GM12878 (cell line): ENCODE data around the gene AJM1. TPM values are rescaled to one million over a fixed set of nuclear protein-coding genes. Genes with fewer than 3 reads are reported as not detected.

Experiments
- ATAC-seq: fragments of 200-7000 bp; cut with Tn5 transposase; 3 replicates; pipeline ENCODE4 v1.9.1; 2020; ENCODE audit warnings: mild to moderate bottlenecking, moderate library complexity
- BruUV-seq: library from RNA; stranded (reverse); fragments of 400-500 nt; replicated peaks from 2 replicates; lab custom pipeline; 2021; lab: Mats Ljungman, UMichigan
- CTCF ChIA-PET: fragments of 300-600 bp; sonication (Branson Sonifier 250); formaldehyde crosslinking; extraction: SDS; loops from one replicate; lab custom pipeline; 2021; ENCODE audit warnings: inconsistent platforms; lab: Yijun Ruan, JAX
- POLR2A ChIA-PET: fragments of 350-600 bp; formaldehyde crosslinking; extraction: SDS; loops from one replicate; lab custom pipeline; 2021; ENCODE audit warnings: inconsistent platforms; lab: Charles Lee
- RAD21 ChIA-PET: fragments of 300-600 bp; sonication (Branson Sonifier 250); formaldehyde crosslinking; loops from one replicate; lab custom pipeline; 2023; ENCODE audit warnings: antibody characterized with exemption; ENCODE audit not compliant: unreplicated experiment; lab: Charles Lee
- SMC1A ChIA-PET: fragments of 300-600 bp; sonication (Branson Sonifier 250); formaldehyde crosslinking; loops from one replicate; lab custom pipeline; 2023; ENCODE audit not compliant: unreplicated experiment, uncharacterized antibody; lab: Charles Lee
- DNase-seq: peaks from one replicate; pipeline ENCODE4 v3.0.0-alpha.2; 2011; ENCODE audit warnings: low read depth, low spot score
- FAIRE-seq: peaks from 3 replicates; lab custom pipeline; 2011; peaks lifted over from hg19 to GRCh38; lab: Jason Lieb, UNC
- H2AFZ ChIP-seq: 2 replicates; pipeline ENCODE4 v1.6.0; 2011; ENCODE audit warnings: low read depth, low read length, control low read depth; ENCODE audit not compliant: control insufficient read depth
- H3K27ac ChIP-seq: 2 replicates; pipeline ENCODE4 v1.5.1; 2011; ENCODE audit warnings: control low read depth; ENCODE audit not compliant: control insufficient read depth, insufficient read depth
- H3K27me3 ChIP-seq, 2 experiments: replicated peaks in 1 of 2; 2 replicates each; pipeline versions ENCODE4 v1.6.0 to v1.6.1; 2011; ENCODE audit warnings: low read length in 1 of 2; ENCODE audit not compliant: control insufficient read depth in 2 of 2, insufficient read depth in 2 of 2
- H3K36me3 ChIP-seq, 2 experiments: 2 replicates each; pipeline ENCODE4 v1.5.1; 2011; ENCODE audit warnings: low read length in 1 of 2; ENCODE audit not compliant: control insufficient read depth in 2 of 2, insufficient read depth in 2 of 2
- H3K4me1 ChIP-seq: 2 replicates; pipeline ENCODE4 v1.6.1; 2011; ENCODE audit warnings: mild to moderate bottlenecking, low read length, moderate library complexity, mixed read lengths; ENCODE audit not compliant: control insufficient read depth, insufficient read depth
- H3K4me2 ChIP-seq: 2 replicates; pipeline ENCODE4 v1.6.0; 2011; ENCODE audit warnings: control low read depth; ENCODE audit not compliant: control insufficient read depth, insufficient read depth
- H3K4me3 ChIP-seq: fragments of 200-600 bp; sonication (generic); 2 replicates; pipeline ENCODE4 v1.5.1; 2016
- H3K79me2 ChIP-seq: 2 replicates; pipeline ENCODE4 v1.6.0; 2011; ENCODE audit warnings: low read length; ENCODE audit not compliant: control insufficient read depth, insufficient read depth
- H3K9ac ChIP-seq: 2 replicates; pipeline ENCODE4 v1.8.0; 2011; ENCODE audit warnings: low read length, control low read depth, mixed read lengths; ENCODE audit not compliant: control insufficient read depth, insufficient read depth
- H3K9me3 ChIP-seq: replicated peaks from 3 replicates; pipeline ENCODE4 v1.5.1; 2011; ENCODE audit warnings: mild to moderate bottlenecking, low read length; ENCODE audit not compliant: control insufficient read depth, insufficient read depth
- H4K20me1 ChIP-seq: 2 replicates; pipeline ENCODE4 v1.6.0; 2011; ENCODE audit not compliant: control insufficient read depth, insufficient read depth
- HCFC1 ChIP-seq: fragments of 150-350 bp; IDR thresholded peaks from 2 replicates; pipeline ENCODE4 v1.6.1; 2014; ENCODE audit warnings: low read length
- MLLT1 ChIP-seq: fragments of 450-650 bp; IDR thresholded peaks from 2 replicates; pipeline ENCODE4 v1.6.1; 2016; ENCODE audit warnings: mild to moderate bottlenecking
- POLR2AphosphoS5 ChIP-seq: IDR thresholded peaks from 2 replicates; pipeline ENCODE4 v1.6.1; 2011; ENCODE audit warnings: mild to moderate bottlenecking, low read length, inconsistent platforms
- WGBS: methylation state at CpG from one replicate; pipeline ENCODE4 v1.1.6; 2016; ENCODE audit warnings: low lambda C conversion rate; ENCODE audit not compliant: insufficient replicate concordance, insufficient coverage; ENCODE audit errors: missing lambda C conversion rate; 5-methylcytosine and 5-hydroxymethylcytosine counted together
- in situ Hi-C: fragments of 300-500 bp; cut with MboI; formaldehyde crosslinking; loops from 9 replicates; pipeline ENCODE4 v1.14.3; 2018; ENCODE audit warnings: mixed read lengths
- intact Hi-C: fragments of 100-400 bp; cut with micrococcal nuclease; formaldehyde crosslinking; loops from one replicate; pipeline ENCODE4 v1.14.2; 2022; ENCODE audit not compliant: unreplicated experiment
- polyA plus RNA-seq, 11 experiments: library from polyadenylated mRNA; depleted of rRNA in 4 of 11; unstranded in 6 of 11; stranded (reverse) in 5 of 11; fragments of >200 nt; fragmentation: Nextera tagmentation in 4 of 11; fragmentation: Illumina TruSeq in 1 of 11; extraction: Ambion mirVana in 4 of 11; extraction: Trizol in 1 of 11; gene quantifications; 1 replicate in 1 of 11; 2 replicates in 10 of 11; pipeline versions ENCODE4 v1.2.1 to v1.2.3, GENCODE V29; 2011 to 2016; ENCODE audit warnings: inconsistent platforms in 2 of 11, missing spikeins in 2 of 11, low read depth in 1 of 11
- total RNA-seq, 4 experiments: library from RNA; depleted of rRNA in 3 of 4; stranded (reverse); fragments of >200 nt in 3 of 4; fragmentation: Illumina TruSeq in 1 of 4; extraction: Trizol in 1 of 4; gene quantifications; 2 replicates each; pipeline versions ENCODE4 v1.2.1 to v1.2.3, GENCODE V29; 2013 to 2021
- TF ChIP-seq, protein P1 (sequence below): IDR thresholded peaks from 2 replicates; pipeline ENCODE4 v1.6.1; 2012; ENCODE audit warnings: mild to moderate bottlenecking, low read depth, low read length
- TF ChIP-seq, protein P2 (sequence below): fragments of 450-650 bp; IDR thresholded peaks from 2 replicates; pipeline ENCODE4 v1.6.1; 2016; ENCODE audit warnings: mild to moderate bottlenecking, moderate library complexity, borderline replicate concordance

The AJM1 gene
- total and polyA plus RNA-seq, 10 of the 15 experiments (the other 5 are each of a cell fraction or from before 2014, with no cell fraction given) = 0.06 to 2.5 (median 1.0) TPM; not detected in 2

DNA sequence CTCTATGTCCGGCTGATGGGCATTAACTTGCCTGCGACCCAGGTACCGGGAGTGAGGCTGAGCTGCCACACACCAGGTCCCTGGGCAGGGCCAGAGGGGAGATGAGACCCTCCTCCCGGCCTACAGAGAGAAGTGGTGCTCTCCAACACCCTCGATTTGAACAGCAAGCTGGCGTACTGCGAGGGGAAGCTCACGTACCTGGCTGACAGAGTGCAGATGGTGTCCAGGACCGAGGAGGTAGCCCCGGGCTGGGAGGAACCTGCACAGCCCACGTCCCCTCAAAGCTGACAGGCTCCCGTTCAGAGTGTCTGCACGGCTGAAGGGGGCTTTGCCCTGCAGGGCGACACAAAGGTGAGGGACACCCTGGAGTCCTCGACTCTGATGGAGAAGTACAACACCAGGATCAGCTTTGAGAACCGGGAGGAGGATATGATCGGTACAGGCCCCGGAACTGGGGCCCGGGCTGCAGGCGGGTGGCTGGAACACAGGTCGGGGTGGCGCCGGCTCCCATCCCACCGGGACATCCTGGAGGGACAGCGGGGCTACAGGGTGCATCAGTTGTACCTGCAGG lies 35.6 kb upstream of the AJM1 start:
- H3K9me3 ChIP-seq = no peaks in the 10 kb centered on the region
- CTCF ChIA-PET = interaction anchor here (1.1 to 4.4 kb wide), 9 partner anchors 13 to 387 kb away, joined by 3 to 15 read pairs (median 5); partner anchors contain the start of genes AJM1 and TMEM141
- in situ Hi-C loops = no loop called here
- FAIRE-seq (no peak), DNase-seq (no peak), ATAC-seq (no peak)
- peak overlapping the region; percentile 32 for H3K4me2 ChIP-seq
- POLR2A ChIA-PET = interaction anchor here (0.5 to 1.2 kb wide), 7 partner anchors 9 to 344 kb away, joined by 3 to 7 read pairs (median 4); no protein-coding TSS in a partner anchor
- no peaks in the 10 kb centered on the region for H4K20me1 ChIP-seq
- TF ChIP-seq, protein P1, sequence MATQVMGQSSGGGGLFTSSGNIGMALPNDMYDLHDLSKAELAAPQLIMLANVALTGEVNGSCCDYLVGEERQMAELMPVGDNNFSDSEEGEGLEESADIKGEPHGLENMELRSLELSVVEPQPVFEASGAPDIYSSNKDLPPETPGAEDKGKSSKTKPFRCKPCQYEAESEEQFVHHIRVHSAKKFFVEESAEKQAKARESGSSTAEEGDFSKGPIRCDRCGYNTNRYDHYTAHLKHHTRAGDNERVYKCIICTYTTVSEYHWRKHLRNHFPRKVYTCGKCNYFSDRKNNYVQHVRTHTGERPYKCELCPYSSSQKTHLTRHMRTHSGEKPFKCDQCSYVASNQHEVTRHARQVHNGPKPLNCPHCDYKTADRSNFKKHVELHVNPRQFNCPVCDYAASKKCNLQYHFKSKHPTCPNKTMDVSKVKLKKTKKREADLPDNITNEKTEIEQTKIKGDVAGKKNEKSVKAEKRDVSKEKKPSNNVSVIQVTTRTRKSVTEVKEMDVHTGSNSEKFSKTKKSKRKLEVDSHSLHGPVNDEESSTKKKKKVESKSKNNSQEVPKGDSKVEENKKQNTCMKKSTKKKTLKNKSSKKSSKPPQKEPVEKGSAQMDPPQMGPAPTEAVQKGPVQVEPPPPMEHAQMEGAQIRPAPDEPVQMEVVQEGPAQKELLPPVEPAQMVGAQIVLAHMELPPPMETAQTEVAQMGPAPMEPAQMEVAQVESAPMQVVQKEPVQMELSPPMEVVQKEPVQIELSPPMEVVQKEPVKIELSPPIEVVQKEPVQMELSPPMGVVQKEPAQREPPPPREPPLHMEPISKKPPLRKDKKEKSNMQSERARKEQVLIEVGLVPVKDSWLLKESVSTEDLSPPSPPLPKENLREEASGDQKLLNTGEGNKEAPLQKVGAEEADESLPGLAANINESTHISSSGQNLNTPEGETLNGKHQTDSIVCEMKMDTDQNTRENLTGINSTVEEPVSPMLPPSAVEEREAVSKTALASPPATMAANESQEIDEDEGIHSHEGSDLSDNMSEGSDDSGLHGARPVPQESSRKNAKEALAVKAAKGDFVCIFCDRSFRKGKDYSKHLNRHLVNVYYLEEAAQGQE = no peak
- TF ChIP-seq, protein P2, sequence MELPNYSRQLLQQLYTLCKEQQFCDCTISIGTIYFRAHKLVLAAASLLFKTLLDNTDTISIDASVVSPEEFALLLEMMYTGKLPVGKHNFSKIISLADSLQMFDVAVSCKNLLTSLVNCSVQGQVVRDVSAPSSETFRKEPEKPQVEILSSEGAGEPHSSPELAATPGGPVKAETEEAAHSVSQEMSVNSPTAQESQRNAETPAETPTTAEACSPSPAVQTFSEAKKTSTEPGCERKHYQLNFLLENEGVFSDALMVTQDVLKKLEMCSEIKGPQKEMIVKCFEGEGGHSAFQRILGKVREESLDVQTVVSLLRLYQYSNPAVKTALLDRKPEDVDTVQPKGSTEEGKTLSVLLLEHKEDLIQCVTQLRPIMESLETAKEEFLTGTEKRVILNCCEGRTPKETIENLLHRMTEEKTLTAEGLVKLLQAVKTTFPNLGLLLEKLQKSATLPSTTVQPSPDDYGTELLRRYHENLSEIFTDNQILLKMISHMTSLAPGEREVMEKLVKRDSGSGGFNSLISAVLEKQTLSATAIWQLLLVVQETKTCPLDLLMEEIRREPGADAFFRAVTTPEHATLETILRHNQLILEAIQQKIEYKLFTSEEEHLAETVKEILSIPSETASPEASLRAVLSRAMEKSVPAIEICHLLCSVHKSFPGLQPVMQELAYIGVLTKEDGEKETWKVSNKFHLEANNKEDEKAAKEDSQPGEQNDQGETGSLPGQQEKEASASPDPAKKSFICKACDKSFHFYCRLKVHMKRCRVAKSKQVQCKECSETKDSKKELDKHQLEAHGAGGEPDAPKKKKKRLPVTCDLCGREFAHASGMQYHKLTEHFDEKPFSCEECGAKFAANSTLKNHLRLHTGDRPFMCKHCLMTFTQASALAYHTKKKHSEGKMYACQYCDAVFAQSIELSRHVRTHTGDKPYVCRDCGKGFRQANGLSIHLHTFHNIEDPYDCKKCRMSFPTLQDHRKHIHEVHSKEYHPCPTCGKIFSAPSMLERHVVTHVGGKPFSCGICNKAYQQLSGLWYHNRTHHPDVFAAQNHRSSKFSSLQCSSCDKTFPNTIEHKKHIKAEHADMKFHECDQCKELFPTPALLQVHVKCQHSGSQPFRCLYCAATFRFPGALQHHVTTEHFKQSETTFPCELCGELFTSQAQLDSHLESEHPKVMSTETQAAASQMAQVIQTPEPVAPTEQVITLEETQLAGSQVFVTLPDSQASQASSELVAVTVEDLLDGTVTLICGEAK = no peak
- TF ChIP-seq HCFC1 = no peak
- peak; percentile 28; the same call in 1 of the 2 replicates for TF ChIP-seq MLLT1
- no peak for TF ChIP-seq POLR2AphosphoS5
- H3K27ac ChIP-seq = no peak overlapping the region
- peaks cover 0 to 4% of the 10 kb centered on the region in 2 experiments; a peak in 2 of 4 replicates for H3K36me3 ChIP-seq
- H3K27me3 ChIP-seq = no peaks in the 10 kb centered on the region
- H3K9ac ChIP-seq = peak overlapping the region; percentile 93
- H3K4me1 ChIP-seq = peaks cover 7% of the 10 kb centered on the region
- intact Hi-C loops = loop anchor here (10.0 kb wide), 1 partner anchor 78 kb away; the partner anchor contains the start of gene TRAF2
- no TSS peak for BruUV-seq
- SMC1A ChIA-PET = no interaction called here
- no peak overlapping the region for H2AFZ ChIP-seq
- H3K4me3 ChIP-seq = peak overlapping the region; percentile 76
- H3K79me2 ChIP-seq = peaks cover 36% of the 10 kb centered on the region
- 83% methylated on average over 25 of the region's 25 CpGs for WGBS
- RAD21 ChIA-PET = interaction anchor here (1.4 kb wide), 1 partner anchor 228 kb away, joined by 4 read pairs; no protein-coding TSS in a partner anchor
